ENCODE measurements around the gene NUAK2.
"Not testable (repeated sequence)": the region's sequence is repeated elsewhere in the genome, so short reads cannot be mapped to it uniquely, and the experiment has no call there.

NUAK2 gene

DNA sequence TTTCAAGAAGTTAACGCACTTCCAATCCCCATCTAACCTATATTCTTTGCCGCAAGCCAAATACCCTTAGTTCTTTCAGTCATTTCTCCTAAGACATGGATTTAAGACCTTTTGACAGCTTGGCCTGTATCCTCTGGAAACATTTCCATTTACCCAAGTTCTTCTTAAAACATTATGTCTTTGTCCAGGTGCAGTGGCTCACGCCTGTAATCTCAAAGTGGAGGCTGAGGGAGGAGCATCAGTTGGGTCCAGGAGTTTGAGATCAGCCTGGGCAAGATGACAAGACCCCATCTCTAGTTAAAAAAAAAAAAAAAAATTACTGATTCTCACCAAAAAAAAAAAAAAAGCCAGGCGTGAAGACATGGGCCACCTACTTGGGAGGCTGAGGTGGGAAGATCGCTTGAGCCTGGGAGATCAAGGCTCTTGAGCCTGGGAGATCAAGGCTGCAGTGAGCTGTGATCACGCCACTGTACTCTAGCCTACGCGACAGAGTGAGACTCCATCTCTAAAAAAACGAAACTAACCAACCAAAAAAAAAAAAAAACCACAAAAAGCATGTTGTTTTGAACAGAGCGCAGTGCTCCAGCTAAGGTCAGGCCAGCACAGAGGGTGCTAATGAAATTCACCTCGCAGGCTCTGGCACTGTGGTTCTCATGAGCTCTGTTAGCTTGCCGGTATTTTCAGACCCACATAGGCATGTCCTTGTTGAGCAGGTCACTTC is 36.0 kb downstream of the NUAK2 start:
- DNase-seq = peak; percentile 63
- peaks cover 80% of the 10 kb centered on the region for H3K4me1 Mint-ChIP-seq
- H3K36me3 Mint-ChIP-seq (ENCODE audit: low read depth) = no peaks in the 10 kb centered on the region
- peak; percentile 57 for ATAC-seq
- peaks cover 6% of the 10 kb centered on the region for H3K27me3 Mint-ChIP-seq
- no peaks in the 10 kb centered on the region for H3K9me3 Mint-ChIP-seq
- H3K4me3 Mint-ChIP-seq = peak overlapping the region; percentile 62
- peak overlapping the region; percentile 92 for H3K27ac Mint-ChIP-seq

DNA sequence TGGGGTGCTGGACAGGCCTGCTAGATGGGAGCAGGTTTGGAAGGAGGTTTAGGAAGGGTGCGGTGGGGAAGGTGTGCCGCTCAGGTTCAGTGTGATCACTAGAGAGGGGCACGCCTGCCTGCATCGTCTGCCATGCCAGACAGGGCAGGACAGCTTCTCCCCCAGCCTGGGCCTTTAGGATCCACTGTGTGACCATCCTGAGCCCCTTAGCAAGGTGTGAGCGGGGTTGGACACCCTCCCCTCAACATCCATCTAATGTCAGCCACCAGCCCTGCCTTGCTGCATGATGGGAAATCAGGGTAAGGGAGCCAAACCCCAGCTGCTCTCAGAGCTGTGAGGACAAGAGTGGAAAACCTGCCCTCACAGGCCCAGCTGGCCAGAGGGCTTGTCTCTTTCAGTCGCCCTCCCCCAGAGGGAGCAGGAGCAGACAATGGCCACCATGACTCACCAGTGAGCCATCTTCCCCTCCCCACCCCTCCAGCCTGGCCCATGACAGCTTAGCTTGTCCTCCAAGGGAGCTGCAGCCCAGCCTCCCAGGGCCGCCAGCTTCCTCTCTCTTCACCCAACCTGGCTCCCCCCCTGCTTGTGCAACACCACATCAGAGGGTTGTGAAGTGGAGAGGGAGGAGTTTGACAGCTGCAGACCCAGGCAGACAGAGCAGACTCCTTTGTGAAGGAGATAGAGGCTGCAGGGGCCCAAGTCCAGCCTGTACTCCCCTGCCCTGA is 37.0 kb downstream of the NUAK2 start:
- Mint-ChIP-seq H3K27ac (peak overlapping the region; percentile 92), H3K36me3 (ENCODE audit: low read depth) (no peaks in the 10 kb centered on the region), H3K27me3 (peaks cover 5% of the 10 kb centered on the region), H3K9me3 (no peaks in the 10 kb centered on the region), H3K4me3 (peak overlapping the region; percentile 62), H3K4me1 (peaks cover 85% of the 10 kb centered on the region)
- DNase-seq (peak; percentile 83), ATAC-seq (peak; percentile 71)

DNA sequence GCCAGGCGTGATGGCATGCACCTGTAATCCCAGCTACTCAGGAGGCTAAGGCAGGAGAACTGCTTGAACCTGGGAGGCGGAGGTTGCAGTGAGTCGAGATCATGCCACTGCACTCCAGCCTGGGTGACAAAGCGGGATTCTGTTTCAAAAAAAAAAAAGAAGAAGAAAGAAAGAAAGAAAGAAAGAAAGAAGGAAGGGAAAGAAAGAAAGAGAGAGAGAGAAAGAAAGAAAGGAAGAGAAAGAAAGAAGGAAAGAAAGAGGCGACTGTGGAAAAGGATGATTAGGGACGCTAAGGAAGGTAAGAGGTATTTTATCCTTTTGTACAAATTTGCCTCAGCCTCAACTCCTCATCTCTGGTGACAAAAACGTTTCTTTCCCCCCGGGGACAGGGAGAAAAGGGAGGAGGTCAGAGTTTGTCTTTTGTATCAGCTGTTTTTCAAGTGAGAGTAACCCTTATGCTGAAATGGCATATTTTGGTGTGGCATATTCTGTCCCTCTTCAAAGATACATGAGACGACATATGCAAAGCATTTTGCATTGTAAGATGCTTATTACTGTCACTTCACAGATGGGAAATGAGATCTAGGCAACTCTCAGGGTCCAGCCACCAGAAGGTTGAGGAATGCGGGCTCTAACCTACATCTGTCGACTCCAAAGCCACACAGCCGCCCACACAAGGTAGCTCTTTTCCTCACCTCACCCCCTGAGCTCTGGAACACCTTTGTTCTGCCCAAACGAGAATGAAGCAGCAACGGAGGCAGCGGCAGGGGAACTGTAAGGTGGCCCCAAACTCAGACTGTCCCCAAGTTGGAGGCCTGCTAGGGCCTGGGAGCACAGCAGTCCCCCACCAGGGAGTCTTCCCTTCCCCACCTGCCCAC is 38.0 kb downstream of the NUAK2 start:
- Mint-ChIP-seq H3K4me1 (peaks cover 85% of the 10 kb centered on the region), H3K27ac (no peak overlapping the region), H3K36me3 (ENCODE audit: low read depth) (no peaks in the 10 kb centered on the region), H3K27me3 (peaks cover 5% of the 10 kb centered on the region), H3K4me3 (no peak overlapping the region), H3K9me3 (no peaks in the 10 kb centered on the region)
- ATAC-seq = no peak
- no peak for DNase-seq

DNA sequence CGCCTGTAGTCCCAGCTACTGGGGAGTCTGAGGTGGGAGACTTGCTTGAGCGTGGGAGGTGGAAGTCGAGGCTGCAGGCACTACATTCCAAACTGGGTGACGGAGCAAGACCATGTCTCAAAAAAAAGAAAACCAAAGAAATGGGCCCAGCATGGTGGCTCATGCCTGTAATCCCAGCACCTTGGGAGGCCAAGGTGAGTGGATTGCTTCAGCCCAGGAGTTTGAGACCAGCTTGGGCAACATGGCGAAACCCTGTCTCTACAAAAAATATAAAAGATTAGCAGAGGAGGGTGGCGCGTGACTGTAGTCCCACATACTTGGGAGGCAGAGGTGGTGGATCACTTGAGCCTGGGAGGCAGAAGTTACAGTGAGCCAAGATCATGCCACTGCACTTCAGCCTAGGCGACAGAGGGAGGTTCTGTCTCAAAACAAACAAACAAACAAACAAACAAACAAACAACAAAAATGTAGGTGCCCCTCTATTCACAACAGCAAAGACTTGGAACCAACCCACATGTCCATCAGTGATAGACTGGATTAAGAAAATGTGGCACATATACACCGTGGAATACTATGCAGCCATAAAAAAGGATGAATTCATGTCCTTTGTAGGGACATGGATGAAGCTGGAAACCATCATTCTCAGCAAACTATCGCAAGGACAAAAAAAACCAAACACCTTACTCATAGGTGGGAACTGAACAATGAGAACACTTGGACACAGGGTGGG is 40.7 kb downstream of the NUAK2 start:
- not testable (repeated sequence) for H3K27me3 Mint-ChIP-seq; H3K9me3 Mint-ChIP-seq; H3K4me3 Mint-ChIP-seq; H3K36me3 Mint-ChIP-seq (ENCODE audit: low read depth); DNase-seq; H3K27ac Mint-ChIP-seq; ATAC-seq
- H3K4me1 Mint-ChIP-seq = peaks cover 66% of the 10 kb centered on the region

DNA sequence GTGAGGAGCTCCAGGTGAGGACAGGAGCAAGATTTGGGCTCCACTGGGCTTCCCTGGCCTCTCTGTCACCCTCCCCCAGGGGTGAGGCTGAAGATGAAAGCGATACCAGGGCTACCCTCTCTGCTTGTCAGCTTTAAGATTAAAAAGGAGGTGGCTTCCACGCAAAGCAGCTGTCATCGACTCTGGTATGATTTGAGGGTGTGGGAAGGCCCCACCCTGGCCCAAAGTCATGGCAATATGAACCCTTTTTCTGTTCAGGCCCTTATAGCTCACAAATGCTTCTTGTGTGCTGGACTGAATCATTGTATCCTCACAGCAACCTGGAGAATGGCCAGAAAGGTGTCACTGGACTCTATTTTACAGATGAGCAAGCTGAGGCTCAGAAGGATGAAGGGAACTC is 41.6 kb downstream of the NUAK2 start:
- Mint-ChIP-seq H3K27ac (no peak overlapping the region), H3K9me3 (no peaks in the 10 kb centered on the region), H3K36me3 (ENCODE audit: low read depth) (no peaks in the 10 kb centered on the region), H3K27me3 (no peaks in the 10 kb centered on the region), H3K4me3 (no peak overlapping the region), H3K4me1 (peaks cover 65% of the 10 kb centered on the region)
- no peak for DNase-seq
- no peak for ATAC-seq

DNA sequence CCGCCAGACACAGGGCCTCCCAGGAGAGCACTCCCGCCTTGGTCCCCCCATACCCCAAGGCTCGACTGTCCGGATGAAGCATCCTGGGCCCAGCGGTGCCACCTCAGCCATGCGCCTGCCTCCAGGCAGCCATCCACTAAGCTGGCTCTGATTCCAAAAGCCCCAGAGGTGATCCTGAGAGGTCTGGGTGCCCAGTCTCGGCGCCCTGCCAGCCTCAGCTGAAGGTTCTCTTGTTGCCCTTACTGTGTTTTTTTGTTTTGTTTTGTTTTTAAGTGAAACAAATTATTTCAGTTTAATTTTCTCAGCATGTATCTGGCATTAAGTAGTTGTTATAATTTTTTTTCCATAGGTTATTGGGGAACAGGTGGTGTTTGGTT is 44.9 kb downstream of the NUAK2 start:
- DNase-seq = no peak
- Mint-ChIP-seq H3K9me3 (no peaks in the 10 kb centered on the region), H3K27me3 (no peaks in the 10 kb centered on the region), H3K36me3 (ENCODE audit: low read depth) (no peaks in the 10 kb centered on the region), H3K4me3 (no peak overlapping the region), H3K4me1 (peaks cover 52% of the 10 kb centered on the region), H3K27ac (no peak overlapping the region)
- no peak for ATAC-seq

DNA sequence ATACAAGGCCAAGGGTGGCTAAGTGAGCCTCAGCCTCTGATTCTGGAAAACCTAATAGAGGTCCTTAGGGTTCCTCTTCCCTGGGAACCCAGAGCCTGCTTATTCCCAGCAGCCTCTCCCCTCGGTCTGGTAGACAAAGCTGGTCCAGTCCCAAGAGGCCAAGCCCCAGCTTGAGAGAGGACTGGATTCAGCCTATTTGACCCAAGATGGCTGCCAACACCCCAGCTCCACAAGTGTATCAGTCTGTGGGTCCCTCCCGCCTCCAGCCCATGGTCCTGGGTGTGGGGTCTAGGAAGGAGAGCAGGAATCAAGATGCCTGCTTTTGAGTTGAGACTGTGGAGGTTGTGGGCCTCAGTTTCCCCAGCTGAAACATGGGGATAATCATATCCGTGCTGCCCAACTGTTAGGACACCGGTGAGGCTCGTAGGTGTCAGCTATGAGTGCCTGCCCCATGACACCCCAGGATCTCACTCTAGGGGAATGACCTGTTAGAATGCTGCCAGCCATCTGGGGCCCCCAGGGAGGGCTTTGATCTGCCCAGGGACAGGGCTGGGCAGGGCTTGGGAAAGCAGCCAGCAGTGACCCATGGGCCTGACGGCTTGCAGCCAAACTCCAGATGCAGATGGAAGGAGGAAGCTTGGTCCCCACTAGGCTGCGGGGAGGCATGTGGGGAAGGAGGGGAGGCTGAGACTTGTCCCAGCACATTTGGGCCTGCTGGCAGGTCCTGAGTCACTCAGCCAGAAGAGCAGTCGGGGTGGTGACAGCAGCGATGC is 45.4 kb downstream of the NUAK2 start:
- H3K27ac Mint-ChIP-seq = no peak overlapping the region
- H3K4me3 Mint-ChIP-seq = no peak overlapping the region
- H3K27me3 Mint-ChIP-seq = no peaks in the 10 kb centered on the region
- no peak for DNase-seq
- H3K9me3 Mint-ChIP-seq = no peaks in the 10 kb centered on the region
- peaks cover 51% of the 10 kb centered on the region for H3K4me1 Mint-ChIP-seq
- H3K36me3 Mint-ChIP-seq (ENCODE audit: low read depth) = no peaks in the 10 kb centered on the region
- ATAC-seq = no peak

DNA sequence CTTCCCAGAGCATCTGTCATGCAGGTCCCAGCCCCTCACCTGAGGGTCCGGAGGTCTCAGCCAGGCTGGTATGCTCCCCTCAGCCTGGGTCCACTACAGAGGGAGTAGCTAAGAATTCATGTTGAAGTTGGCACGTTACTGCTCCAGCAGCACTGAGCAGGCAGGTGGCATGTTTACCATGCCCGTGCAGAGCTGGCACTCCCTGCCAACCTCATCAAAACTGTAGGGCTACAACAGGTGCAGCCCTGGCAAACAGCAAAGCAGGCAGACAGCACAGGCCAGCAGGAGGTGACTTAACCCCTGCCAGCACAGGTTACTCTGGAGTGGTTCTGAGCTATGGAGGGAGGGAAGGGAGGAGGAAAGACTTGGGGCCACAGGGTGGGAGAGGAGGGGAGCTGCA is 46.4 kb downstream of the NUAK2 start:
- Mint-ChIP-seq H3K4me1 (peaks cover 44% of the 10 kb centered on the region), H3K9me3 (no peaks in the 10 kb centered on the region), H3K27me3 (no peaks in the 10 kb centered on the region), H3K36me3 (ENCODE audit: low read depth) (peaks cover 2% of the 10 kb centered on the region), H3K4me3 (no peak overlapping the region), H3K27ac (no peak overlapping the region)
- DNase-seq (no peak), ATAC-seq (no peak)

DNA sequence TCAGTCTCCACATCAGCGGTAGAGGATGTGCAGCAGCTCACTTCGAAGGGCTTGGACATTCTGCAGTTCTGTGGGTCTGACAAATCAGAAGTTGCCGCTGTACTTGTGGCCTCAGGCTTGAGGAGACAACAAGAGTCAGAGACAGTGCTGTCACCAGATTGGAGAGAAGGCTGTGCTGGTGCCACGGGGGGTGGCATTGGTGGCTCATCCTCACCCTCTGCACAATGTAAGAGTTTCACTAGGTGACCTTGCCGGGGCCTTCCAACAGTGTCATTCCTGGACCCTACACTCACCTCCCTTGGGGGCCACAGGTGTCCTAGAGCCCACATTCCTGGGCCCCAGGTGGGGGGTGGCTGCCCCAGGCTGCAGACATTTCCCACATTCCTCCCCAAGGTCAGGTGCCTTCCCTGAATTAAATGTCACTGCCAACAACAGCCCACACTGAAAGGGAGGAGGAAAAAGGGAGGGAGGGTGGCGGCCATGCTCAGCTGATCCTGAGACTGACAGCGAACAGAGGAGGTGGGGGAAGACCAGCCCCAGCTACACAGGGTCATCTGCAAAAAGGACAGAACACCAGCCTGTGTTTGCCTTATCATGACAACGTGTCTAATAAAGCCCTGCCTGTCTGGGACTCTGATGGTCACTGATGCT is 47.4 kb downstream of the NUAK2 start:
- H3K4me3 Mint-ChIP-seq = no peak overlapping the region
- peak; percentile 33 for ATAC-seq

DNA sequence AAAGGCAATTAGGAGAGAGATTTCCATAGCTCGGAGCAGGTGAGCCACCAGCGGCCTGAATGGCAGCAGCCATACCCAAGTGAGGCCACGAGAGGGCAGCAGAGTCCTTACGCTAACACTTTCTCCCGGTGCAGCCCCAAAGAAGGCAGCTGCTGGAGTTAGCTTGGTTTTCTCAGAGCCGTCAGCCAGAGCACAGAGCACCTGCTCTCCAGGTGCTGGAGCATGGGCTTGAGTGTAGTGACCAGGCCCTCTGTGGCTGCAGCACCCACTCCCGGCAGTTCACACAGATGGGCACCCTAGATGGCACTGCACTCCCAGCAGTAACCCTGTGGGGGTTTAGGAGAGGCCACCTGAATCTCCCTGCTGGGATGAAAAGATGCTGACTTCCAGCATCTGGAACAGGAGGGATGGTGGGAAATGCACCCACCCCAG is 48.0 kb downstream of the NUAK2 start:
- Mint-ChIP-seq H3K4me3 (no peak overlapping the region), H3K9me3 (no peaks in the 10 kb centered on the region), H3K4me1 (peaks cover 30% of the 10 kb centered on the region), H3K27ac (no peak overlapping the region), H3K36me3 (ENCODE audit: low read depth) (peaks cover 5% of the 10 kb centered on the region), H3K27me3 (no peaks in the 10 kb centered on the region)
- peak; percentile 84 for DNase-seq
- ATAC-seq = peak; percentile 69

More for the DNA sequence above, 47.4 kb downstream of the NUAK2 start:
- Mint-ChIP-seq H3K36me3 (ENCODE audit: low read depth) (peaks cover 4% of the 10 kb centered on the region), H3K27me3 (no peaks in the 10 kb centered on the region), H3K4me1 (peaks cover 35% of the 10 kb centered on the region), H3K9me3 (no peaks in the 10 kb centered on the region), H3K27ac (no peak overlapping the region)
- DNase-seq = no peak

DNA sequence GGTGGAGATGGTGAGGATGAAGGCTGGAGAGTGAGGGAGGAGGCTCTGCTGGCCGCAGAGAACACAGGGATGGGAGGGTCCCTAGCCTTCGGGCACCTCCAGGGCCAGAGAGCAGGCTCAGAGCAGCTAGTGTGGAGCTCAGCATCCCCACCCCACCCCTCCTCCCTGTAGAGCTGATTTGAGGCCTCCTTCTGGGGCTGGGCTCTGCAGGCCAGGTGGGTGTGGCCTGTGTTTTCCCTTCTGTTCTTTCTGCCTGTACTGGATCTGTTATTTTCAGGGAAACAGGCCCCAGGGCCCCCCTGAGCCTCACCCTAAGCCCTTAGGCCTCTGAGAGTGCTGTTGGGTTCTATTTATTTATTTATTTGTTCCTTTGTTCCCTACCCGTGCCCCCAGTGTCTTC is 49.0 kb downstream of the NUAK2 start:
- no peak for ATAC-seq
- no peak for DNase-seq
- Mint-ChIP-seq H3K4me3 (no peak overlapping the region), H3K27me3 (no peaks in the 10 kb centered on the region), H3K36me3 (ENCODE audit: low read depth) (peaks cover 5% of the 10 kb centered on the region), H3K4me1 (peaks cover 25% of the 10 kb centered on the region), H3K27ac (no peak overlapping the region), H3K9me3 (no peaks in the 10 kb centered on the region)

DNA sequence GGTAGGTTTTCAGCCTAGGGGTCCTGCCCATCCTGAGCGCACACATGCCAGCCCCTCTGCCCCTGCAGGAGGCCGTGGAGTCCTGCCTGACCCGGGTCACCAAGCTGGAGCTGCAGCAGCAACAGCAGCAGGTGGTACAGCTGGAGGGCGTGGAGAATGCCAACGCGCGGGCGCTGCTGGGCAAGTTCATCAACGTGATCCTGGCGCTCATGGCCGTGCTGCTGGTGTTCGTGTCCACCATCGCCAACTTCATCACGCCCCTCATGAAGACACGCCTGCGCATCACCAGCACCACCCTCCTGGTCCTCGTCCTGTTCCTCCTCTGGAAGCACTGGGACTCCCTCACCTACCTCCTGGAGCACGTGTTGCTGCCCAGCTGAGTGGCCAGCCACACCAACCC is 49.8 kb downstream of the NUAK2 start:
- H3K36me3 Mint-ChIP-seq (ENCODE audit: low read depth) = peaks cover 5% of the 10 kb centered on the region
- no peaks in the 10 kb centered on the region for H3K27me3 Mint-ChIP-seq
- DNase-seq = no peak
- no peak overlapping the region for H3K4me3 Mint-ChIP-seq
- H3K9me3 Mint-ChIP-seq = no peaks in the 10 kb centered on the region
- no peak overlapping the region for H3K27ac Mint-ChIP-seq
- peaks cover 23% of the 10 kb centered on the region for H3K4me1 Mint-ChIP-seq
- ATAC-seq = no peak

DNA sequence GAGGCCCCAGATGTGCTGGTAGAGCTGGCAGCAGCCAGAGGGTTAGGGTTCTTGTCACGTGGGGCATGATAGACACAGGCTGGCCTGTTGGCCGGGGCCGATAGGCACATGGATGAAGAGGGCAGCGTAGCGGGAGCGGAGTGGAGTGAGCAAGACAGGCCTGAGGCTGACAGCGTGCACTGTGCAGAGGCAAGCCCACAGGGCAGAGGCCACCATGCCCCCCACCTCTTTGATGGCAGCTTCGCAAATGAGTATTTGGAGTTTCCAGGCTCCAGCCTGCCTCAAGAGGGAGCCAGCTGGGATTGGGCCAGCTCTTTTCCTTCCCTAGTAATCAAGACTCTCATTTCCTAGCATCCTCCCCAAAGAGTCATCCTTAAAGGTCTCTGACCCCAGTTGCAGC is 50.3 kb downstream of the NUAK2 start:
- H3K4me3 Mint-ChIP-seq = no peak overlapping the region
- no peaks in the 10 kb centered on the region for H3K9me3 Mint-ChIP-seq
- H3K4me1 Mint-ChIP-seq = peaks cover 22% of the 10 kb centered on the region
- no peak overlapping the region for H3K27ac Mint-ChIP-seq
- ATAC-seq (no peak), DNase-seq (no peak)
- H3K36me3 Mint-ChIP-seq (ENCODE audit: low read depth) = peaks cover 5% of the 10 kb centered on the region
- H3K27me3 Mint-ChIP-seq = no peaks in the 10 kb centered on the region
